HG03469 (cell line): ENCODE results near the gene OASL.

Source experiments
- ATAC-seq: cut with Tn5 transposase; IDR thresholded peaks from one replicate; pipeline ENCODE4 v1.9.1; 2021; ENCODE audit warnings: mild to moderate bottlenecking, moderate library complexity, moderate number of reproducible peaks; ENCODE audit not compliant: unreplicated experiment

OASL gene

GRCh38 chr12:120994059-120994458 is 45.0 kb downstream of the OASL start:
- ATAC-seq = no peak

DNA sequence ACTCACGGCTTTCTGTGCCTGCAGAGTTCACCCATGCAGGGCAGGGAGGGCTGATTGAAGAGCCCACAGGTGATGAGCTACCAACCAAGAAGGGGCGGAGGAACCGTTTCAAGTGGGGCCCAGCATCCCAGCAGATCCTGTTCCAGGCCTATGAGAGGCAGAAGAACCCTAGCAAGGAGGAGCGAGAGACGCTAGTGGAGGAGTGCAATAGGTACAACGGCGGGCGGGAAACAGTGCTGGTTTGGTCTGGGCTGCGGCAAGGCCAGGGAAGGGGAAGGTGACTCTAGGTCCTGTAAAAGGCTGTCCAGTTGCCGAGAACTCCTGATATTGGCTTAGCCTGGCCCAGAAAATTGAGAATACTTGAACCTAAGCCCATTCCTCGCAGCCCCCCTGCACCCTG is 45.5 kb downstream of the OASL start:
- no peak for ATAC-seq

- no peak for ATAC-seq
Observed at GRCh38 chr12:120992989-120993388, 46.1 kb downstream of the OASL start.

GRCh38 chr12:120991965-120992364 is 47.1 kb downstream of the OASL start:
- no peak for ATAC-seq

DNA sequence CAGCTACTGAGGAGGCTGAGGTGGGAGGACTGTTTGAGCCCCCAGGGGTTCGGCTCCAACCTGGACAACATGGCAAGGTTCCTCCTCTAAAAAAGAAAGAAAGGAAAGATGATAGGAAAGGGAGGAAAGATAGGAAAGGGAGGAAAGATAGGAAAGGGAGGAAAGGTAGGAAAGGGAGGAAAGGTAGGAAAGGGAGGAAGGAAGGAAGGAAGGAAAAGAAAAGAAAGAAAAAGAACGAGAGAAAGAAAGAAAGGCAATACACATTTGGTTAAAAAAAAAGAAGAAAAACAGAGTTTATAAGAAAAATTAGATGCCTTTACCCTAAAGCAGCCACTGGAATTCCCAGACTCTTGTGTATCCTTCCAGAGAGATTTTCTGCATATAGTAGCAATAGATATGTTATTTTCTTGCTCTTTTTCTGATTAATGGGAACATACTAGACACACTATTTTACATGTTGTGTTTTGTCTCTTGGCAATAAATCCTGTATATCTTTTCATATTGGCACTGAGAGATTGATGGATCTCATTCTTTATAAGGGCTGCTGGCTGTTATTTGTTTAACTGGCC is 48.5 kb downstream of the OASL start:
- no peak for ATAC-seq

GRCh38 chr12:120989687-120990086 is 49.4 kb downstream of the OASL start:
- no peak for ATAC-seq

DNA sequence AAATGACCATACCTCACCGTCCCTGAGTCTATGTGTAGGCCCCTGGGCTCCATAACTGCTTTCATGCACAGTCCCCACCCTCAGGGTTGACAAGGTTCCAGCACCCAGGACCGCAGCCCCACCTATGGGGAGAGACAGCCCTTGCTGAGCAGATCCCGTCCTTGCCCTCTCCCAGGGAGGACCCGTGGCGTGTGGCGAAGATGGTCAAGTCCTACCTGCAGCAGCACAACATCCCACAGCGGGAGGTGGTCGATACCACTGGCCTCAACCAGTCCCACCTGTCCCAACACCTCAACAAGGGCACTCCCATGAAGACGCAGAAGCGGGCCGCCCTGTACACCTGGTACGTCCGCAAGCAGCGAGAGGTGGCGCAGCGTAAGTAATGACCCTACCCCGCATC is 50.4 kb downstream of the OASL start:
- no peak for ATAC-seq

DNA sequence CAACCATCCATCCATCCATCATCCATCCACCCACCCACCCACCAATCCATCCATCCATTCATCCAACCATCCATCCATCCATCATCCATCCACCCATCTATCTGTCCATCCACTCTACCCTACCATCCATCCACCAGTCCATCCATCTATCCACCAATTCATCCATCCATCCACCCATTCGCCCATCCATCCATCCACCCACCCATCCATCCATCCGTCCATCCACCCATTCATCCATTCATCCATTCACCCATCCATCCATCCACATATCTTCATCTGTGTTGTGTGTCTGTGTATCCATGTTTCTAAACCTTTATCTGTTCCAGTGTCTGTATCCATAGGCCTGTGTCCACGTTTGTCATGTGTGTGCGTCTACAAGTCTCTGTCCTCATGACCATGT is 50.8 kb downstream of the OASL start:
- no peak for ATAC-seq

DNA sequence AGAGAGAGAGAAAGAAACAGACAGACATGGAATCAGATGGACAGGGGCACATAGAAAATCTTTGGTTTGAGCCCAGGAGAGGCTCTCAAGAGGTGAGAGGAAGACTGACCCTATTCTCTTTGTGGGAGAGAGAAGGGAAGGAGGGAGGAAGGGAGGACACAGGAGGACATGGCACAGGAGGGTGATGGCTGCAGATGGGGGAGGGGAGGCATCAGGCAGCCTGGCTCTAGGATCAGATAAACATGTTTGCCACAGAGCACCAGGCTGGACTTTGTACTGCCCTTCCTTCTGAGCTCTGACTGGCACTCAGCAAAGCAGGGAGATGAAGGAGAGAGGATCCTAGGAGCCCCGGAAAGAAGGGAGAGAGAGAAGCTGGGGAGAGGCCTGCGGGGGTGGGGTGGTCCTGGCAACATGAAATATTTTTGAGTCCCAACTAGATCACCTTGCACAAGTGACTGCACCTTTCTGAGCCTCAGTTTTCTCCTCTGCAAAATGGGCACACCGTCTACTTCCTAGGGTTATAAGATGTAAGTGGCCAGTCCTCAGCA is 54.6 kb downstream of the OASL start:
- ATAC-seq = no peak

DNA sequence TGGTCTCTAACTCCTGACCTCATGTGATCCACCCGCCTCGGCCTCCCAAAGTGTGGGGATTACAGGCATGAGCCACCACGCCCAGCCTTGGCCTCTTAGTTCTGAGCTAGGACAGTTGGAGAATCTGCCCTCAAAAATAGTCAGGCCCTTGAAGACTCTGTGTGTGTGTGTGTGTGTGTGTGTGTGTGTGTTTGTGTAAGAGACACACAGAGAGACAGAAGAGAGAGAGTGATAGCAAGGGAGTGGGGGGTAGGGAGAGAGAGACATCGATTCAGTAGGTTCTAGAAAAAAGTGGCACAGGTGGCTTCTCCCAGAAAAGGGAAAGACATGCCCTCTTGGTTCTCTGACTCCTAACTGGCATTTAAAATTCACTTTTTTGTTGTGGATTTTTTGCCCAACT is 55.3 kb downstream of the OASL start:
- no peak for ATAC-seq

DNA sequence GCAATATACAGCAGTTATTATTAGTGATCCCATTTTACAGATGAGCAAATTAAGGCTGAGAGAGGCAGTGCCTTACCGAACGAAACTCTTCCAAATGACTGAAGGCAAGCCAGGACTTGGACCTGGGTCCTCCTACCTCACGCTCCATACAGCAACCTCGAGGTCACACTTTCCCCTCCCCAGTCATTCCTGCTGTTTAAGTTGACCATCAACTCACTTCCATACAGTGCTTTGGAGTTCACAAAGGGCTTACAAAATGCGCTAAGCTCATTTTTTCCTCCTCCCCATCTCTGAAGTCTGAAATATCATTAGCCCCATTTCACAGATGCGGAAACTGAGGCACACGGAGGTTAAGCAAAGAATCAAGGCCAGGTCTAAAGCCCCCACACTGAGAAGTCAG is 56.4 kb downstream of the OASL start:
- ATAC-seq = no peak

GRCh38 chr12:120981407-120981941 is 57.6 kb downstream of the OASL start:
- ATAC-seq = no peak

DNA sequence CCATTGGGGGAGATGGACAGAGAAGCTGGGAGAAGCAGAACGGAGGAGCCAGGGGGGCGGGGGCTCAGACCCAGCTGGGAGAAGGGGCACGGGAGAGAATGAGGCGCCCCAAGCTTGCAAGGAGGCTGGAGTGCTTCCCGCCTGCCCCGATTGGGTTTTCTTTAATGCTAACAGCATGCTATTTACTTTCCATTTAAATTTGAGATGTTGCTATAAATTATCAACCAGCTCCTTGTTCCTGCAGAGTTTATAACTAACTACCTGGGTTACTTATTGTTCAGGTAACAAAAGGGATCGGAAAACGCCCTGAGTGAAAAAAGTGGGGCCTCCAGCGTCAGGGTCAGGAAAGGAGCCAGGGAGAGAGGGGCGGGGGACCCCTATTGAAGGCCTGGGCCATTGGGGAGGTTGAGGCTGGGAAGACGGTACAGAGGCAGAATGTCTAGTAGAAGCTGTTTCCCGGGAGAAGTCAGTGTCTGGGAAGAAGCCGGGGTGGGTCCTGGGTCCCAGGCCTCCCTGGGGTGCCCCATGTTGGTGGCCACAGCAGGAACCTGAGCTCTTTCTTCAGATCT is 58.2 kb downstream of the OASL start:
- ATAC-seq = no peak

- no peak for ATAC-seq
Observed at GRCh38 chr12:120979862-120980696, 59.0 kb downstream of the OASL start.

DNA sequence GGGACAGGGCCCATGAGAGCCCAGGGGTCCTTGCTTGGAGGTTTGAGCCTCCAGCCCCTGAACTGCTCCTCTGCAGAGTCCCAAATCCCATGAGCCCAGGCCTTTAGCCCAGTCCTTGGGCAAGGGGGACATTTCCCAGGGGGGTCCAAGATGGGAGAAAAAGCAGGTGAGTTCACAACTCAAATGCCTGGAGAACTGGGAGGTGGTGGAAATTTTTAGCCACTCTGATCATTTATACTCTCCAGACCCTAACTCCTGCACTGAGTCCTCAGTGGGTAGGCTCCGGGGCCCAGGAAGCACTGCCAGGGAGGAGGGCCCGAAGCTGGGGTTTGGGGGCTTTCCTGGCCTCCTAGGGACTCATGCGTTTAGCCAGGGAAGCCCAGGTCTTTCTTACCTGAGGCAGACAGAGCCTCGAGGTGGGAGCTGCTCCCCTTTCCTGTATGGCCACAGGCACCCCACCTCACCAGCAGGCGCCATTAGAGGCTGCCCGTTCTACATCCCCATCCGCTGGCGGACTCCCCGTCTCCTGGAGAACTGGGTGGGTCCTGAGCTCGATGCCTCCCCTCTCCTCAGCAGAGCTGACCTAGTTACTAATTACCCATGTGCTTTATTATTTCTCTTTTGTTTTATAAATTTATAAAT is 59.7 kb downstream of the OASL start:
- ATAC-seq = no peak

DNA sequence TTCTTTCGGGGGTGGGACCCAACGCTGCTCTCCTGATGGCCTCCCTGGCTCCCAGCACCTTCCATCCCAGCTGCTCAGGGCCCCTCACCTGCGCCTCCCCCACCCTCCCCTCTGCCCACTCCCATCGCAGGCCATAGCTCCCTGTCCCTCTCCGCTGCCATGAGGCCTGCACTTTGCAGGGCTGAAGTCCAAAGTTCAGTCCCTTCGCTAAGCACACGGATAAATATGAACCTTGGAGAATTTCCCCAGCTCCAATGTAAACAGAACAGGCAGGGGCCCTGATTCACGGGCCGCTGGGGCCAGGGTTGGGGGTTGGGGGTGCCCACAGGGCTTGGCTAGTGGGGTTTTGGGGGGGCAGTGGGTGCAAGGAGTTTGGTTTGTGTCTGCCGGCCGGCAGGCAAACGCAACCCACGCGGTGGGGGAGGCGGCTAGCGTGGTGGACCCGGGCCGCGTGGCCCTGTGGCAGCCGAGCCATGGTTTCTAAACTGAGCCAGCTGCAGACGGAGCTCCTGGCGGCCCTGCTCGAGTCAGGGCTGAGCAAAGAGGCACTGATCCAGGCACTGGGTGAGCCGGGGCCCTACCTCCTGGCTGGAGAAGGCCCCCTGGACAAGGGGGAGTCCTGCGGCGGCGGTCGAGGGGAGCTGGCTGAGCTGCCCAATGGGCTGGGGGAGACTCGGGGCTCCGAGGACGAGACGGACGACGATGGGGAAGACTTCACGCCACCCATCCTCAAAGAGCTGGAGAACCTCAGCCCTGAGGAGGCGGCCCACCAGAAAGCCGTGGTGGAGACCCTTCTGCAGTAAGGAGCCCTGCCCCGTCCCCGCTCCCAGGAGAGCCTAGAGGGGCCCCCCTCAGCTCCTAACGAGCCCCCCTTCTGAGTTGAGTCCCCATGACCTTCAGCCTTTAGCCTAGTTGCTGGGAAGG is 60.5 kb downstream of the OASL start, which contains the start of gene HNF1A:
Gene HNF1A (plus strand): TSS at position 248 of the 924 bp plus-strand sequence. CDS start 226 bp downstream, at position 474.
- no peak for ATAC-seq

GRCh38 chr12:120977531-120978295 is 61.3 kb downstream of the OASL start:
- no peak for ATAC-seq

GRCh38 chr12:120972870-120973543 is 66.0 kb downstream of the OASL start:
- no peak for ATAC-seq
